HCT116 (cell line): ENCODE data around the gene GFOD1. TPM values are rescaled to one million over a fixed set of nuclear protein-coding genes. Genes with fewer than 3 reads are reported as not detected.

Experiments
- ATAC-seq: fragments of 200-7000 bp; cut with Tn5 transposase; 2 replicates; pipeline ENCODE4 v1.9.1; 2020; ENCODE audit warnings: mild to moderate bottlenecking, moderate library complexity
- BruUV-seq: library from RNA; stranded (reverse); fragments of 400-500 nt; replicated peaks from 2 replicates; lab custom pipeline; 2021; lab: Mats Ljungman, UMichigan
- CTCF ChIA-PET: fragments of 300-600 bp; sonication (Branson Sonifier 250); formaldehyde crosslinking; loops from one replicate; lab custom pipeline; 2021; ENCODE audit warnings: antibody characterized with exemption; lab: Charles Lee
- POLR2A ChIA-PET: fragments of 300-600, 350-600 bp; sonication (Branson Sonifier 250); formaldehyde crosslinking; loops from one replicate; lab custom pipeline; 2021; ENCODE audit warnings: antibody characterized with exemption; lab: Charles Lee
- RAD21 ChIA-PET, 2 experiments: fragments of 300-600 bp; sonication (Branson Sonifier 250); formaldehyde crosslinking; loops; one replicate each; lab custom pipeline; 2023; ENCODE audit warnings: low total read pairs in 2 of 2; ENCODE audit not compliant: uncharacterized antibody in 2 of 2, unreplicated experiment in 2 of 2, low non-redundant PET in 1 of 2; lab: Charles Lee
- DNase-seq: peaks from one replicate; pipeline ENCODE4 v3.0.0-alpha.2; 2010; ENCODE audit warnings: low read depth, low spot score
- H2AFZ ChIP-seq: fragments of 200-600 bp; shearing (Covaris generic), sonication (generic); 2 replicates; pipeline ENCODE4 v1.6.1; 2017; ENCODE audit warnings: low read depth, mixed run types, mixed read lengths, antibody characterized with exemption, low read length; ENCODE audit not compliant: poor library complexity, severe bottlenecking
- H3K27ac ChIP-seq: 2 replicates; pipeline ENCODE4 v1.5.1; 2012; ENCODE audit warnings: low read depth, low read length
- H3K27me3 ChIP-seq: fragments of 200-600 bp; sonication (generic); 2 replicates; pipeline ENCODE4 v1.6.1; 2016; ENCODE audit warnings: mixed run types, low read length, mixed read lengths; ENCODE audit not compliant: insufficient read depth
- H3K36me3 ChIP-seq, 2 experiments: fragments of 200-500 bp in 1 of 2; fragments of 200-600 bp in 1 of 2; sonication (Bioruptor generic) in 1 of 2; sonication (generic) in 1 of 2; 2 replicates each; pipeline versions ENCODE4 v1.5.1 to v1.6.1; 2014 to 2016; ENCODE audit warnings: low read length in 2 of 2, inconsistent platforms in 1 of 2, mixed read lengths in 1 of 2, mixed run types in 1 of 2; ENCODE audit not compliant: insufficient read depth in 2 of 2, control insufficient read depth in 1 of 2
- H3K4me1 ChIP-seq, 2 experiments: fragments of 200-600 bp in 1 of 2; sonication (generic) in 1 of 2; 2 replicates each; pipeline versions ENCODE4 v1.5.1 to v1.6.1; 2012 to 2017; ENCODE audit warnings: low read length in 2 of 2, inconsistent platforms in 1 of 2, mild to moderate bottlenecking in 1 of 2, mixed read lengths in 1 of 2, mixed run types in 1 of 2, moderate library complexity in 1 of 2; ENCODE audit not compliant: insufficient read depth in 2 of 2, control insufficient read depth in 1 of 2
- H3K4me2 ChIP-seq: fragments of 200-600 bp; sonication (generic); 2 replicates; pipeline ENCODE4 v1.6.1; 2017; ENCODE audit warnings: mixed run types, low read length, mixed read lengths
- H3K4me3 ChIP-seq, 2 experiments: fragments of 200-600 bp in 1 of 2; sonication (generic) in 1 of 2; replicated peaks in 1 of 2; 2 replicates each; pipeline ENCODE4 v1.5.1; 2011 to 2016; ENCODE audit warnings: low read length in 2 of 2, control low read depth in 1 of 2, low read depth in 1 of 2, mild to moderate bottlenecking in 1 of 2, mixed read lengths in 1 of 2, mixed run types in 1 of 2
- H3K79me2 ChIP-seq: fragments of 200-600 bp; sonication (generic); 2 replicates; pipeline ENCODE4 v1.6.1; 2017; ENCODE audit warnings: mild to moderate bottlenecking, mixed run types, low read length, moderate library complexity, mixed read lengths; ENCODE audit not compliant: insufficient read depth
- H3K9ac ChIP-seq: fragments of 200-600 bp; sonication (generic); 2 replicates; pipeline ENCODE4 v1.6.1; 2016; ENCODE audit warnings: low read length, mixed read lengths
- H3K9me2 ChIP-seq: fragments of 200-600 bp; sonication (generic), shearing (Covaris generic); 2 replicates; pipeline ENCODE4 v1.6.1; 2017; ENCODE audit warnings: mixed run types, mild to moderate bottlenecking, moderate library complexity; ENCODE audit not compliant: insufficient read depth
- H3K9me3 ChIP-seq, 2 experiments: fragments of 200-500 bp in 1 of 2; fragments of 200-600 bp in 1 of 2; sonication (Bioruptor generic) in 1 of 2; sonication (generic) in 1 of 2; 2 replicates each; pipeline ENCODE4 v1.6.1; 2014 to 2017; ENCODE audit warnings: low read length in 2 of 2, mixed read lengths in 2 of 2, inconsistent platforms in 1 of 2, low read depth in 1 of 2, mild to moderate bottlenecking in 1 of 2, mixed run types in 1 of 2, moderate library complexity in 1 of 2; ENCODE audit not compliant: control insufficient read depth in 1 of 2, insufficient read depth in 1 of 2
- H4K20me1 ChIP-seq: fragments of 200-600 bp; sonication (generic), shearing (Covaris generic); 2 replicates; pipeline ENCODE4 v1.6.1; 2017; ENCODE audit warnings: mixed run types, mild to moderate bottlenecking, moderate library complexity; ENCODE audit not compliant: insufficient read depth
- CBX3 ChIP-seq: IDR thresholded peaks from 2 replicates; pipeline ENCODE4 v1.6.1; 2012; ENCODE audit warnings: low read depth
- CEBPB ChIP-seq: IDR thresholded peaks from 2 replicates; pipeline ENCODE4 v1.6.1; 2012; ENCODE audit warnings: low read depth
- EGR1 ChIP-seq: IDR thresholded peaks from 2 replicates; pipeline ENCODE4 v1.6.1; 2012; ENCODE audit warnings: low read depth
- FOSL1 ChIP-seq: IDR thresholded peaks from 2 replicates; pipeline ENCODE4 v1.6.1; 2012; ENCODE audit warnings: low read depth
- POLR2A ChIP-seq: IDR thresholded peaks from 2 replicates; pipeline ENCODE4 v1.7.0; 2011; ENCODE audit warnings: borderline replicate concordance; ENCODE audit not compliant: insufficient read depth, insufficient read length; ENCODE audit errors: extremely low read depth
- POLR2AphosphoS5 ChIP-seq: IDR thresholded peaks from 2 replicates; pipeline ENCODE4 v1.6.1; 2011; ENCODE audit warnings: mild to moderate bottlenecking, low read depth, low read length, moderate library complexity
- RAD21 ChIP-seq: IDR thresholded peaks from 2 replicates; pipeline ENCODE4 v1.6.1; 2012; ENCODE audit warnings: low read depth, mild to moderate bottlenecking
- REST ChIP-seq: IDR thresholded peaks from 2 replicates; pipeline ENCODE4 v1.6.1; 2012; ENCODE audit warnings: low read depth
- SIN3A ChIP-seq: IDR thresholded peaks from 2 replicates; pipeline ENCODE4 v1.6.1; 2012; ENCODE audit warnings: low read depth
- SP1 ChIP-seq: IDR thresholded peaks from 2 replicates; pipeline ENCODE4 v1.6.1; 2012; ENCODE audit warnings: low read depth
- SRF ChIP-seq: IDR thresholded peaks from 2 replicates; pipeline ENCODE4 v1.6.1; 2012; ENCODE audit warnings: low read depth
- TCF7L2 ChIP-seq: IDR thresholded peaks from 2 replicates; pipeline ENCODE4 v1.7.0; 2011; ENCODE audit warnings: borderline replicate concordance, inconsistent platforms; ENCODE audit not compliant: insufficient read depth, insufficient read length; ENCODE audit errors: extremely low read depth
- YY1 ChIP-seq: IDR thresholded peaks from 2 replicates; pipeline ENCODE4 v1.6.1; 2011; ENCODE audit warnings: low read length, low read depth, moderate library complexity, mild to moderate bottlenecking; ENCODE audit not compliant: insufficient replicate concordance; ENCODE audit errors: extremely low read depth
- ZBTB33 ChIP-seq: IDR thresholded peaks from 2 replicates; pipeline ENCODE4 v1.6.1; 2011; ENCODE audit warnings: mild to moderate bottlenecking, low read length, moderate library complexity; ENCODE audit not compliant: insufficient replicate concordance; ENCODE audit errors: extremely low read depth
- intact Hi-C: fragments of 100-400 bp; cut with micrococcal nuclease; formaldehyde crosslinking; loops from 2 replicates; pipeline ENCODE4 v1.10.0; 2022
- total RNA-seq: library from RNA; stranded (reverse); gene quantifications from one replicate; pipeline ENCODE4 v1.2.1, GENCODE V29; 2021; ENCODE audit not compliant: unreplicated experiment
- TF ChIP-seq, protein P1 (sequence below), 3 experiments: fragments of 200-600 bp in 1 of 3; sonication (generic) in 1 of 3; IDR thresholded peaks in 2 of 3; conservative IDR thresholded peaks in 1 of 3; 2 replicates each; pipeline ENCODE4 v1.5.1; 2012 to 2017; ENCODE audit warnings: low read depth in 2 of 3, low read length in 2 of 3, antibody characterized with exemption in 1 of 3, borderline replicate concordance in 1 of 3, control low read depth in 1 of 3, mild to moderate bottlenecking in 1 of 3, mixed read lengths in 1 of 3, mixed run types in 1 of 3, moderate library complexity in 1 of 3; ENCODE audit not compliant: insufficient read depth in 1 of 3
- TF ChIP-seq, protein P2 (sequence below): IDR thresholded peaks from 2 replicates; pipeline ENCODE4 v1.6.1; 2012

GFOD1 gene
- total RNA-seq, 1 experiment from 2014 or later, result 3.8 TPM

DNA sequence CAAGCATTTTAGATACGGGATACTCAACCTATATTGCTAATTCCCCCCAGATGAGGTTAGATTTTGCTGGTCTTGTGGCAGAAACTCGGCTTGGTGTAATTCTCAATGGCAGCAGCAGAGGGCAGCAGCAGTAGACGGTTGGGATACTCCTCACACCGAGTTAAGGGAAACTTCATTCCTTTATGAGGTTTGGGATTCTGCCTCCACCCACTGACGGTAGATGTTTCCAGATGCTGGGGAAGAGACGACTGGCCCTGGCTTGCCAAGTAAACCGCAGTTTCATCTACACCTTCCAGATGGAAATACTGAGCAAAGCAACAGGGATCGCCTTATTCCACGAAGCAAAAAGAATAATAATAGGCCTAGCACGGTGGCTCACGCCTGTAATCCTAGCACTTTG, 150.8 kb downstream of the GFOD1 start:
- no peaks in the 10 kb centered on the region for H4K20me1 ChIP-seq
- H3K4me1 ChIP-seq, result peaks cover 0 to 9% of the 10 kb centered on the region in 2 experiments; a peak in 2 of 4 replicates
- no peaks in the 10 kb centered on the region for H3K9me3 ChIP-seq
- ATAC-seq (peak; percentile 87), DNase-seq (peak; percentile 73)
- no peak overlapping the region for H3K4me2 ChIP-seq
- ChIA-PET RAD21 (no interaction called here), POLR2A (no interaction called here), CTCF (interaction anchor here (1.5 kb wide), 1 partner anchor 238 kb away, joined by 7 read pairs; the partner anchor contains the start of gene SIRT5)
- H3K9me2 ChIP-seq, result no peaks in the 10 kb centered on the region
- no peak overlapping the region for H3K27ac ChIP-seq
- no TSS peak for BruUV-seq
- no peak overlapping the region for H3K4me3 ChIP-seq
- H3K79me2 ChIP-seq, result no peaks in the 10 kb centered on the region
- H3K36me3 ChIP-seq, result no peaks in the 10 kb centered on the region
- intact Hi-C loops, result loop anchor here (1.0 to 5.0 kb wide), 4 partner anchors 202 to 731 kb away; no protein-coding TSS in a partner anchor
- H2AFZ ChIP-seq, result peak overlapping the region; percentile 65
- H3K27me3 ChIP-seq, result no peaks in the 10 kb centered on the region
- H3K9ac ChIP-seq, result no peak overlapping the region
- peak; percentile 97 for TF ChIP-seq RAD21
- TF ChIP-seq, protein P1, sequence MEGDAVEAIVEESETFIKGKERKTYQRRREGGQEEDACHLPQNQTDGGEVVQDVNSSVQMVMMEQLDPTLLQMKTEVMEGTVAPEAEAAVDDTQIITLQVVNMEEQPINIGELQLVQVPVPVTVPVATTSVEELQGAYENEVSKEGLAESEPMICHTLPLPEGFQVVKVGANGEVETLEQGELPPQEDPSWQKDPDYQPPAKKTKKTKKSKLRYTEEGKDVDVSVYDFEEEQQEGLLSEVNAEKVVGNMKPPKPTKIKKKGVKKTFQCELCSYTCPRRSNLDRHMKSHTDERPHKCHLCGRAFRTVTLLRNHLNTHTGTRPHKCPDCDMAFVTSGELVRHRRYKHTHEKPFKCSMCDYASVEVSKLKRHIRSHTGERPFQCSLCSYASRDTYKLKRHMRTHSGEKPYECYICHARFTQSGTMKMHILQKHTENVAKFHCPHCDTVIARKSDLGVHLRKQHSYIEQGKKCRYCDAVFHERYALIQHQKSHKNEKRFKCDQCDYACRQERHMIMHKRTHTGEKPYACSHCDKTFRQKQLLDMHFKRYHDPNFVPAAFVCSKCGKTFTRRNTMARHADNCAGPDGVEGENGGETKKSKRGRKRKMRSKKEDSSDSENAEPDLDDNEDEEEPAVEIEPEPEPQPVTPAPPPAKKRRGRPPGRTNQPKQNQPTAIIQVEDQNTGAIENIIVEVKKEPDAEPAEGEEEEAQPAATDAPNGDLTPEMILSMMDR (IDR thresholded peaks at IDR 0.05 in 2 of 3, conservative IDR thresholded peaks at IDR 0.05 in 1 of 3; ENCODE audit: borderline replicate concordance in 1 of 3, insufficient read depth in 1 of 3, low read depth in 2 of 3, low read length in 2 of 3), result peak; percentile 75 to 93 (median 88)
- TF ChIP-seq SRF, result no peak
- TF ChIP-seq ZBTB33, result no peak
- TF ChIP-seq SIN3A, result no peak
- no peak for TF ChIP-seq TCF7L2
- 0 out of 2 replicates have a peak, but pooled peaks have one; percentile 15 for TF ChIP-seq POLR2AphosphoS5
- TF ChIP-seq POLR2A, result no peak
- TF ChIP-seq SP1, result no peak
- TF ChIP-seq FOSL1, result no peak
- TF ChIP-seq, protein P2, sequence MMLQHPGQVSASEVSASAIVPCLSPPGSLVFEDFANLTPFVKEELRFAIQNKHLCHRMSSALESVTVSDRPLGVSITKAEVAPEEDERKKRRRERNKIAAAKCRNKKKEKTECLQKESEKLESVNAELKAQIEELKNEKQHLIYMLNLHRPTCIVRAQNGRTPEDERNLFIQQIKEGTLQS, result no peak
- TF ChIP-seq YY1, result no peak
- TF ChIP-seq EGR1, result no peak
- TF ChIP-seq REST, result no peak
- TF ChIP-seq CEBPB, result no peak
- no peak for TF ChIP-seq CBX3
